Immature natural killer cell (primary cell): Measurements from ENCODE around the gene XIRP1. TPM values are rescaled to one million over a fixed set of nuclear protein-coding genes. Genes with fewer than 3 reads are reported as not detected.

Experiments used
- DNase-seq, 3 donors: peaks; one replicate each; pipeline ENCODE4 v3.0.0; 2022; ENCODE audit warnings: mixed read lengths in 1 of 3
- H3K27ac Mint-ChIP-seq, 6 donors: one replicate each; pipeline ENCODE4 v1.8.0; 2020; ENCODE audit warnings: mixed read lengths in 6 of 6, mild to moderate bottlenecking in 5 of 6, inconsistent platforms in 4 of 6, moderate library complexity in 3 of 6
- H3K27me3 Mint-ChIP-seq, 3 donors: one replicate each; pipeline ENCODE4 v1.8.0; 2020 to 2021; ENCODE audit warnings: low read depth in 3 of 3, mild to moderate bottlenecking in 3 of 3, mixed read lengths in 3 of 3, moderate library complexity in 3 of 3, inconsistent platforms in 1 of 3
- H3K36me3 Mint-ChIP-seq, 3 donors: one replicate each; pipeline ENCODE4 v1.8.0; 2020; ENCODE audit warnings: mixed read lengths in 3 of 3, inconsistent platforms in 2 of 3, mild to moderate bottlenecking in 2 of 3
- H3K4me1 Mint-ChIP-seq, 2 donors: one replicate each; pipeline ENCODE4 v1.8.0; 2020; ENCODE audit warnings: inconsistent platforms in 2 of 2, mild to moderate bottlenecking in 2 of 2, mixed read lengths in 2 of 2, moderate library complexity in 1 of 2
- H3K4me3 Mint-ChIP-seq, 5 donors: one replicate each; pipeline ENCODE4 v1.8.0; 2020; ENCODE audit warnings: mild to moderate bottlenecking in 5 of 5, mixed read lengths in 5 of 5, inconsistent platforms in 3 of 5, moderate library complexity in 3 of 5
- H3K9me3 Mint-ChIP-seq, 6 donors: one replicate each; pipeline ENCODE4 v1.8.0; 2020; ENCODE audit warnings: mild to moderate bottlenecking in 6 of 6, mixed read lengths in 6 of 6, inconsistent platforms in 4 of 6, moderate library complexity in 3 of 6
- polyA plus RNA-seq, 3 donors: library from polyadenylated mRNA; unstranded; fragments of 300-500 nt; fragmentation: Illumina TruSeq; gene quantifications; one replicate each; pipeline ENCODE4 v1.2.3, GENCODE V29; 2021

XIRP1 gene
- polyA plus RNA-seq, 3 donors from 2014 or later = 0.03 to 0.27 TPM; not detected in 1

- Mint-ChIP-seq H3K27ac (no peak overlapping the region), H3K9me3 (no peaks in the 10 kb centered on the region), H3K4me1 (peaks cover 23 to 28% of the 10 kb centered on the region in 2 donors), H3K36me3 (no peaks in the 10 kb centered on the region), H3K27me3 (no peaks in the 10 kb centered on the region), H3K4me3 (no peak overlapping the region)
- DNase-seq = no peak
Observed at GRCh38 chr3:39188271-39189149, 3.9 kb downstream of the XIRP1 start.

DNA sequence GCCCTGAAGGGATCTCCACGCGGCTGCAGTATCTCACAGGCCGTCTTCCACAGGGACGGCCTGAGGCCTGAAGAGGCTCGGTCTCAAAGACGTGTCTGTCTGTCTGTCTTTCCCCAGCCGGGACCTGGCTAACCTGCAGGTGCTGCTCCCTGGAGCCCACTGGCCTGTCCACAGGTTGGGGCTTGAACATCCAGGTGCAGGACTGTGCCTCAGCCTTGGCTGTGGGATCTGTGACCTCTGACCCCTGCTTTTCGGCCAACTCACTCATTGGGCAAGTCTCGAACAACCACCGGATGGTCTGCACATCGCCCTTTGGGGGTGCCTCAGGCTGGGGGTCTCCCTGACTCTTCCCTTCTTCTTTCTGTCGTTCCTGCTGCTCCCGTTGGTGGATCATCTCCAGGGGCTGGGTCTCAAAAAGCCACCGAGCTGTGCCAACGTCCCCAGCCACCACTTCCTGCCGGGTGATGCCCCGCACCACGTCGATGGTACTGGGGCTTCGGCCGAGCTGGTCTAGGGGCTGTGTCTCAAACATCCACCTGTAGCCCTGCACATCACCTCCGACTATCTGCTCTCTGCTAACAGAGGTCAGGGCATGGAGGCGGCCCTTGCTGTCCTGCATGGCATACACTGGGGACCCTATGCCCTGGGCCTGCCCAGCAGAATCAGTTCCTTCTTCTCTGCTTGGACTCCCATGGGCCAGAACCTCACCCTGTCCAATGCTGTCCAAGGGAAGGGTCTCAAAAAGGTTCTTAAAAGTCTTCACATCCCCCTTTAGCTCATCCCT, 4.8 kb downstream of the XIRP1 start:
- no peak overlapping the region for H3K4me3 Mint-ChIP-seq
- H3K36me3 Mint-ChIP-seq = no peaks in the 10 kb centered on the region
- no peaks in the 10 kb centered on the region for H3K9me3 Mint-ChIP-seq
- no peak for DNase-seq
- peaks cover 20 to 24% of the 10 kb centered on the region in 2 donors for H3K4me1 Mint-ChIP-seq
- H3K27me3 Mint-ChIP-seq = no peaks in the 10 kb centered on the region
- no peak overlapping the region for H3K27ac Mint-ChIP-seq

GRCh38 chr3:39186692-39187151, 5.7 kb downstream of the XIRP1 start:
- H3K36me3 Mint-ChIP-seq = no peaks in the 10 kb centered on the region
- no peaks in the 10 kb centered on the region for H3K27me3 Mint-ChIP-seq
- DNase-seq = no peak
- H3K27ac Mint-ChIP-seq = no peak overlapping the region
- H3K9me3 Mint-ChIP-seq = no peaks in the 10 kb centered on the region
- H3K4me1 Mint-ChIP-seq = peaks cover 15% of the 10 kb centered on the region in 2 donors
- no peak overlapping the region for H3K4me3 Mint-ChIP-seq

DNA sequence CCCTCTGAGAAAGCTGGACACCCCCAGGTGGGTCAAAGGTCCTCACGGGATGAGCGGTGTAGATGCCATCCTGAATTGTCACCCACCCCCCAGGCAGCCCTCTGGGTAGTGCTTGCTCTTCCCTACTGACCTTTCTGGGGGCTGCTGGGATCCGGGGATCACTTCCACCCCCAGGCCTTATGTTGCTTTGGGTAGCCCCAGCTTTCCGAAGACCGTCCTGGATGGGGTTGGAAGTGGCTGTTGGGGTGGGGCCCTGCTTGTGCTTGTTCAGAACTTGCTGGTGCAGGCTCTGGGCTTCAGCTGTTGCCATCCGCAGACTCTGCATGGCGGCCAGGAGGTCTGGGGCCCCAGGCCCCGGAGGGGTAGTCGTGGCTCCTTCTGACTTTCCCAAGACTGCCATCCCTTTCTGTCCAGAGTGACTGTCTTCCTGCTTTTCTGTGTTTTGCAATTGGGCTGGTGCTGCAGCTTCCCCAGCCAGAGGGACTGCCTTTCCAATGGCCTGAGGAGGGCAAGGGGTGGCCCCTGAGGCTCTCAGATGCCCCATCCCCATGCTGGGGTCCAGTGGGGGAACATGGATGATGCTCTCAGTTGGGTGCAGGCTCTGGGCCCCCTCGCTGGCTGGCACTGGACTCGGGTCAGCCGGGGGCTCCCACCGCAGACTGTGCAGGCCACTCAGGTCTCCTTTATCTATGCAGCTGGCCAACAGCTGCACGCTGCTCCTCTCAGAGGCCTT, 6.3 kb downstream of the XIRP1 start:
- H3K4me3 Mint-ChIP-seq = no peak overlapping the region
- DNase-seq = no peak
- no peaks in the 10 kb centered on the region for H3K36me3 Mint-ChIP-seq
- H3K27me3 Mint-ChIP-seq = no peaks in the 10 kb centered on the region
- H3K4me1 Mint-ChIP-seq = peaks cover 17 to 19% of the 10 kb centered on the region in 2 donors
- no peaks in the 10 kb centered on the region for H3K9me3 Mint-ChIP-seq
- H3K27ac Mint-ChIP-seq = no peak overlapping the region

DNA sequence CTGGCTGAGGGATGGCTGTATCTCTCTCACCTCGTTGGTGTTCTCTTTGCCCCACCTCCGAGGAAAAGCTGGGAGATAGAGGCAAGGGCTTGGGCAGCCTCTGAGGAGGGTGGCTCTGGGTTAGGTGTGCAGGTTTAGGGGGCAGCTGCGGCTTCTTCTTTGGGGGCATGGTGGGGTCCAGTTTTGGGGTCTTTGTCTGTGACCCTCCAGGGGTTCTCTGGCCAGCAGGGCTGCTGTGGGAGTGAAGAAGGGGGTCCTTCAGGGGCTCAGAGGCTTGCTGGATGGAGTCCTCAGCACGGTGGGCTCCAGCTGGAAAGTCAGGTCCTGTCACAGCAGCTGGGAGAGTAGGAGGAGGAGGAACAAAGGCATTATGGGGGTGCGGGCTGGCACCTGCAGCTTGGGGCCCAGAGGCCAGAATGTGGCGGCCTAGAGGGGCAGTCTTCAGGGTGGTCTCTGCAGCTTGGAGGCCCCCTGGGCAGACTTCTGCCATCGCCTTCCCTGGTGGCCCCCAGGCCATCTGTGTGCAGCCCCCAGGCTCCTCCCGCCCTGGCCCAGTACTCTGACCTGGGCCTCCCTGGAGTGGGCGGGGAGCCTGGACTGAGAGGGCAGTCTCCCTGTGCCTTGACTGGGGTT, 7.0 kb downstream of the XIRP1 start:
- no peak for DNase-seq
- Mint-ChIP-seq H3K36me3 (no peaks in the 10 kb centered on the region), H3K27ac (no peak overlapping the region), H3K9me3 (no peaks in the 10 kb centered on the region), H3K27me3 (peaks cover under 1 to 1% (median under 1%) of the 10 kb centered on the region in 3 donors), H3K4me3 (no peak overlapping the region), H3K4me1 (peaks cover 15 to 20% of the 10 kb centered on the region in 2 donors)

DNA sequence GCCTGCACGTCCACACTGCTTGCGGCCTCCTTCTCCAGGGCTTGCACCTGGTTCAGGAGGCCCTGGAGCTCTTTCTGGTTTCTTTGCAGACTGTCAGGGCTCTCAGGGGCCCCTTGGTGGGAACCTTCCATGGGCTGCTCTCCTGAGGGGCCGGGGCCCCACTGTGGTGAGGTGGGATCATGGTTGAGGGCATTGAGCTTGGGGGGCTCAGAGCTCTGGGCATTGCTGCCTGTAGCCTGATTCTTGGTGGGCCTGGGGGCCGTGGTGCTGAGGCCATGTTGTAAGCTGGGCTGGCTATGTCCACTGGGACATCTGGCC, 7.5 kb downstream of the XIRP1 start:
- H3K4me3 Mint-ChIP-seq = no peak overlapping the region
- peaks cover 2 to 4% (median 3%) of the 10 kb centered on the region in 3 donors for H3K27me3 Mint-ChIP-seq
- no peak for DNase-seq
- H3K9me3 Mint-ChIP-seq = no peaks in the 10 kb centered on the region
- no peaks in the 10 kb centered on the region for H3K36me3 Mint-ChIP-seq
- H3K4me1 Mint-ChIP-seq = peaks cover 17 to 20% of the 10 kb centered on the region in 2 donors
- H3K27ac Mint-ChIP-seq = no peak overlapping the region

GRCh38 chr3:39184081-39184967, 8.1 kb downstream of the XIRP1 start:
- H3K4me3 Mint-ChIP-seq = no peak overlapping the region
- H3K36me3 Mint-ChIP-seq = no peaks in the 10 kb centered on the region
- H3K27me3 Mint-ChIP-seq = peaks cover 2 to 4% (median 3%) of the 10 kb centered on the region in 3 donors
- H3K9me3 Mint-ChIP-seq = no peaks in the 10 kb centered on the region
- no peak for DNase-seq
- peaks cover 18 to 21% of the 10 kb centered on the region in 2 donors for H3K4me1 Mint-ChIP-seq
- no peak overlapping the region for H3K27ac Mint-ChIP-seq

DNA sequence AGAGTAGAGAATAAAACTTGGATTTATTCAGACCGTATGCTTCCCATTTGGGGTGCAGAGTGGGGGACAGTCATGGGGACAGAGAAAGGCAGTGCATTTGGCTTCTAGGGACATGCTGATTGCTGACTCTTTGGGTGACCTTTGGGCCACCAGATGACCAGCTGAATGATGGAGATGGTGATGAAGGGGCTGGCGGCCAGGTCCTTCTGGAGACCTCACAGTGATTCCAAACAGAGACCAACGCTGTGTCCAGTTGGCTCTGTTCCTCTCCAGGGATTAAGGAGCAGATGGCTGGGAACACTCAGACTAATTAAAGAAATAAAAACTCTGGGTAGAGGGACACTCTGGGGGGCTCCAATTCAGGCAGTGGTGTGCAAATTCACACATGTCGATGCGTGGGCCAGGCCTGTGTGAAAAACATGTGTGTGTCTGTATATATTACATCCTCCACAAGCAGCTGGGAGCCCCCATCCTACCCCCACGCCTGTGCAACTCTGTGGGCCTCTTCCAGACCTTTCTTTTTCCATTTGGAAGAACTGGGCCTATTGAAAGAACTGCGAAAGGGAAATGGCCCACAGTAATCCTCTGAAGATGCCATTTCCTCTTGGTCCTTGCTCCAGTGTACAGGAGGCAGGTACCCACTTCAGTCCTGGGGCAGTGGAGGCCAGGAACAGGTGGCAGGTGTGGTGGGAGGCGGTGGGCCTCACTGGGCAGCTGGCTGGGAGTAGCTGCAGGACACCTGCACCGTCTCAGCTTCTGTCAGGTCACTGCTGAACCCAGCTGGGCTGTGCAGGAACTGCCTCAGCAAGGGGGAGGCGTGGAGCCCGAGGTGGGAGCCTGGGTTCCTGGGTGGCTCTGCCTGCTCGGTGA, 8.9 kb downstream of the XIRP1 start:
- H3K9me3 Mint-ChIP-seq = no peaks in the 10 kb centered on the region
- H3K27ac Mint-ChIP-seq = peak overlapping the region in 1 of 6 donors; percentile 0
- H3K36me3 Mint-ChIP-seq = no peaks in the 10 kb centered on the region

GRCh38 chr3:39181408-39182335, 10.7 kb downstream of the XIRP1 start:
- Mint-ChIP-seq H3K4me1 (peaks cover 32 to 40% of the 10 kb centered on the region in 2 donors), H3K27ac (peak overlapping the region; percentile 24 to 89 (median 66)), H3K27me3 (peaks cover 2 to 7% (median 4%) of the 10 kb centered on the region in 3 donors), H3K9me3 (no peaks in the 10 kb centered on the region), H3K4me3 (peak overlapping the region; percentile 69 to 86 (median 76)), H3K36me3 (no peaks in the 10 kb centered on the region)
- no peak for DNase-seq

More for the DNA sequence above, 8.9 kb downstream of the XIRP1 start:
- Mint-ChIP-seq H3K27me3 (peaks cover 2 to 7% (median 3%) of the 10 kb centered on the region in 3 donors), H3K4me1 (peaks cover 26 to 29% of the 10 kb centered on the region in 2 donors), H3K4me3 (no peak overlapping the region)
- no peak for DNase-seq

DNA sequence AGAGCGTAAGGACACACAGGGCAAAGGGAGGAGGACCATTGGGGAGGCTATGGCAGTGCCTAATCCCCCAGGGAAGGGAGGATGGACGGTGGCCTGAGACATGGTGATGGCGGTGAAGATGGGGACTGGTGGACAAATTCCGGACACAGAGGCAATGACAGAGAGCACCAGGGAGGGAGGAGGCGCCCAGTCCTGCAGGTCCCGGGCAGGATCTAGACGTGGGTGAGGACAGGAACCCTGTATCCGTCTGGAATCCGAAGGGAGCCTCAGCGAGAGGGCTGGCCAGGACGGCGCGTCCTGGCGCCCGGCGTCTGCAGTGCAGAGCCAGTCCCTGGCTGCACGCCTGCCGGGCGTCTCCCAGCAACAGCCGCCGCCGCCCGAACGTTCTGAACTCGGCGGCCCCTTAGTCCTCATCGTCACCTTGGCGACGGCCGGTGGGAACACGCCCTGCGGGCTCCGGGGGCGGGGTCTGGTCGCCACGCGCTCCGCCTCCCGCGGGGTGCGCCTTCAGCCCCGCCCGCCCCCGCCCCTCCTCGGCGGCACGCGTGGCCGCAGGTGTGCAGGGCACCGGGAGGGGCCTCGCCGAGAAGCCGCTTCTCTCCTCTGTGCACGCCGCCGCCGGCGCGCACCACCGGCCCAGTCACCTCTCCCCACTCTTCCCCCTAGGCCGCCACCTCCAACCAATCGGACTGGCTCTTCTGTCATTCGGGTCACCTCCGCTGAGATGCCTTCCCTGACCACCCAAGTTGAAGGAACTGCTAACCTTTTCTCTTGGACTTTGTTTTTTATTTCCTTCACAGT, 11.6 kb downstream of the XIRP1 start:
- DNase-seq = peak; percentile 83 to 85 (median 84)
- Mint-ChIP-seq H3K9me3 (no peaks in the 10 kb centered on the region), H3K4me1 (peaks cover 32 to 40% of the 10 kb centered on the region in 2 donors), H3K36me3 (no peaks in the 10 kb centered on the region), H3K27ac (peak overlapping the region; percentile 55 to 95 (median 88)), H3K27me3 (peaks cover 2 to 7% (median 4%) of the 10 kb centered on the region in 3 donors), H3K4me3 (peak overlapping the region; percentile 76 to 96 (median 88))
